DMS53 treated with DMSO at 0.1 percent for 48 hours (cell line): Measurements from ENCODE around the gene DRAXIN.

ENCODE experiments used
- DNase-seq: peaks from one replicate; lab custom pipeline; 2025; ENCODE audit not compliant: unreplicated experiment; lab: John Stamatoyannopoulos, UW

Gene DRAXIN

GRCh38 chr1:11759791-11760190 is 68.3 kb downstream of the DRAXIN start:
- DNase-seq, result no peak

- no peak for DNase-seq
Observed at GRCh38 chr1:11761285-11761684, 69.8 kb downstream of the DRAXIN start.

GRCh38 chr1:11761988-11762406 is 70.5 kb downstream of the DRAXIN start, which contains the start of gene C1orf167:
TSS of gene C1orf167 (plus strand) at chr1:11762193. CDS start at chr1:11764401, 2,208 bp downstream.
- DNase-seq, result no peak

- no peak for DNase-seq
Observed at GRCh38 chr1:11764115-11764514, 72.6 kb downstream of the DRAXIN start.

- no peak for DNase-seq
Observed at GRCh38 chr1:11764519-11764918, 73.0 kb downstream of the DRAXIN start.

- DNase-seq, result no peak
Observed at GRCh38 chr1:11765661-11766428, 74.3 kb downstream of the DRAXIN start.

- no peak for DNase-seq
Observed at GRCh38 chr1:11766429-11766776, 74.9 kb downstream of the DRAXIN start.

GRCh38 chr1:11767922-11768704 is 76.6 kb downstream of the DRAXIN start:
- DNase-seq, result no peak

- no peak for DNase-seq
Observed at GRCh38 chr1:11768821-11769220, 77.3 kb downstream of the DRAXIN start.

GRCh38 chr1:11769274-11769673 is 77.8 kb downstream of the DRAXIN start:
- no peak for DNase-seq

- no peak for DNase-seq
Observed at GRCh38 chr1:11770011-11770410, 78.5 kb downstream of the DRAXIN start.

- DNase-seq, result no peak
Observed at GRCh38 chr1:11771481-11772043, 80.1 kb downstream of the DRAXIN start.

GRCh38 chr1:11772458-11772857 is 80.9 kb downstream of the DRAXIN start:
- DNase-seq, result no peak

GRCh38 chr1:11774753-11775152 is 83.2 kb downstream of the DRAXIN start:
- no peak for DNase-seq
